ENCODE data around the gene ITPR1.

Gene ITPR1

DNA sequence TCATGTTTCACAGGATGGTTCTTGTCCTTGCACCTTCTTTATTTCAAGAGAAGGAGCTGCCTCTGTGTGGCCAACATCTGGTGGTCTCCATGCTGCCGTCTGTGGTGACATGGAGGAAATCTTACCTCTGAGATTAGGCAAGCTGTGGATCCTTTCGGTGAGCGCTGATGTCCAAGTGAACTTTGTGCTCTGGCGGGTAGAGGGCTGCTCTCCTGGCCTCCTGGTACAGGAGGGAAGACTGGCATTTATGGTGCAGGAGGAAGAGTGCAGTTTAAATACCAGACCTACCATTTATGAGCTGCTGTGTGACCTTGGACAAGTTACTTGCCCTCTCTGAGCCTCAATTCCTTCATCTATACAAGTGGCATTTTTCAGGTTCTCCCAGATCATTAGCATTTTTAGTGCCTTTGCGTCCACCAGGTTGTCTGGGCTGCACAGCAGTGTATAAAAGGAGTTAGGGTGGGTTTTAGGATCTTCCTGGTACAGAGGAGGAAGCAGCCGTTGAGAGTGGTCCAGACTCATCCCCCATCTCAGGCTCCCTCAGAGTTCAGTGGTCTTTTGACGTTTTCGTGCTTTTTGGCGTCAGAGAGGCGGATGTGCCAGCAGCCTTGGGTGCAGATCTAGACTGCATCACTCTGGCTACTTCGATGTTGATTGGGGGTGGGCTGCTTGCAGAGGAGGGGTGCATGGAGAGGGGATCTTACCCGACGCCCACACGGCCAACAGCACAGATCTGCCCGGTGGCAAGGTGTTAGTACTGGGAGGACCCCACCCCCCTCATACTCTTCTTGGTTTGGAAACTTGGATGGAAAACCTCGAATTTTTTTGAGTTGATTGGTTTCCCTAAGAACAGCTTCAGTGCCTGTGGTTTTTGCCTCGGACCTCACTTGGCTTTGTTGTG, 162.2 kb downstream of the ITPR1 start:
- no peak for DNase-seq

DNA sequence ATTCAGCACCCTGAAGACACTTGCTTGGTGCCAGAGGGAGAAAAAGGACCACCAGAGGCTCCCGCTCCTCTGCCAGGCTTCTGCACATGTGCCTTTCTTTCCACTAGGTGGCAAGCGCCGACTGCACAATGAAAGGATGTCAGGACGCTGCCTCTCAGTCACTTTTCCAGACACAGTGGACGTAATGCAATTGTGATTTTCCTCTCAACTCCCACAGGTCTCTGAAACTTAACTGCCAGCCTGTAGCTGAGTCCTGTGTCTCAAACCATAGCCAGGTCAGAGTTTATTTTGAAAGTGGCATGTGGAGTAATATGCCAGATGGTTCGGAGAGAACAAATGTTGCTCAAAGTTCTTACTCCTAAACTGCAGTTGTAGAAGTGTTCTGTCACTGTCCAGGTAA, 162.9 kb downstream of the ITPR1 start:
- no peak for DNase-seq

DNA sequence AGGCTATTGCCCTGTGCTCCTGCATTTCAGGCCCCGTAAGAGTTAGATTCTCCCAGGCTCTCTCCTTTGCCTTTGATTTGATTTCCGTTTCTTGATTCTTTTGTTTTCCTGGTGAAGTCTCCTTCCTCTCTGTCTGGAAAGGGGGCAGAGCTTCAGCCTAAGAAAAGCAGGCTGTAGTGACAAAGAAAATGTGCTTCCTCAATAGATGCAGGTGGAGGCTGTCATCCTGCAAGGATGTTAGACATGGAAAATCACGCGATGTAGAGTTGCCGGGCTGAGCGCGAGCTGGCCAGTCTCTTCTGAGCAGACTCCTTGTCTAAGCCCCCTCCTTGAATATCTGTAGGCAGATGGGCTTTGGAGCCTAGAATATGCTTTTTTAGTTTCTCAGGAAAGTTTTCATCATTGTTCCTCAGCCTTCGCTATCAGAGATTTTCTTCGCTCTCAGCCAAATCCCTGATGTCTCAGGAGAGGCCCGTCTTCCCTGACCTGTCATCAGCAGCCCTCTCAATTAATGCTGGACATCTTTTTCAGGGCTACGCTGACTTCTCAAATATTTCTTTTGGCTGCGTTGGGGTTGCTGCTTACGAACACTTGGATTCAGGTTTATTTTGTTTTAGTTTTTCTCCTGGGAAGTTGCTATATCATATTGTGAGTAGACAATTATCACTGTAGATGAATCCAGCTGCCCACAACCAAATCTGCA, 163.6 kb downstream of the ITPR1 start:
- no peak for DNase-seq

DNA sequence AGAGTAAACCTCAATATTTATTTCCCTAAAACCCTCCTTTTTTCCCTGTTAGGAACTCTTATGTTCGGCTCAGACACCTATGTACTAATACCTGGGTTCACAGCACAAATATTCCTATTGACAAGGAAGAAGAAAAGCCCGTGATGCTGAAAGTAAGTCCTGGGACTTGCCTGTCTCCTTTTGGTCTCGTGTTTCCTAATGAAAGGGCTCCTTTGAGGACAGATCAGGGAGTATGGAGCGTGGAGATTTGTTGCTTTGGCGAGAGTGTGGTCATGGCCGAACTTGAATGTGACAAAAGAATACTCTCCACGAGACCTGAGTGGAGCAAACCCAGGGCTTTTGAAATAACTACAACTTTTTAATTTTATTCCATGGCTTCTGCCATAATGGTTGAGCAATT, 167.8 kb downstream of the ITPR1 start:
- no peak for DNase-seq

DNA sequence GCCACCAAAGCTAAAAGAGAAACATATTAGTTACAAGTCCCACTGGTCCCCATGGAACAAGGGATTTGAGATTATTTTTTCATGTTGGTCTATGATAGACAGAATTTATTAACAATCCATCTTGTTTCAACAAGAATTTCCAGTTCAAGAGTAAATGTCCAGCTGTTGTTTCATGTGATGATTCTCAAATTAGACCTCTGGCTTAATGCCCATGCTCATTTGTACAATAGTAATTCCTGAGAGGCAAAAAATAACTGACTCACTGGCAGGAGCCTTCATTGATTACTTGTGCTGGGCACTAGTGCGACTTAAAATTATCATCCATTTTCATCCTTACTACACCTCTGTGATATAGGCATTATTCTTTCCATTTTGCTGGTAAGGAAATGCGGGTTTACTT, 171.3 kb downstream of the ITPR1 start:
- DNase-seq, result no peak

DNA sequence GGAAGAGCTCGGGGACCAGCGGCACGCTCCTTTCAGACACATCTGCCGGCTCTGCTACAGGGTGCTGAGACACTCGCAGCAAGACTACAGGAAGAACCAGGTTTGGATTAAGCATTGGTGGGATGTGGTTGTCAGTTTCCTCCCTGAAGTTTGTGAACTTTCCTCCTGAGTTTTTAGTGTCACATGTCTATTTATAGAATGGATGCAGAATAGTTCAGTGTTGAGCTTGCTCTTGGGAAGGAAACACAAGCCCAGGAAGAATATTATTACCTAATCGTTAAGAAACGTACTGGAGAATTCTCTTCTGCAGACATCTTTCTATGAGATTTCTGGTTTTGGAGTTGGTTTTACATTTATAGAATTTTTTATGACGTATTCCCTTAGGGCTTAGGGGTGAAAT, 172.0 kb downstream of the ITPR1 start:
- no peak for DNase-seq

DNA sequence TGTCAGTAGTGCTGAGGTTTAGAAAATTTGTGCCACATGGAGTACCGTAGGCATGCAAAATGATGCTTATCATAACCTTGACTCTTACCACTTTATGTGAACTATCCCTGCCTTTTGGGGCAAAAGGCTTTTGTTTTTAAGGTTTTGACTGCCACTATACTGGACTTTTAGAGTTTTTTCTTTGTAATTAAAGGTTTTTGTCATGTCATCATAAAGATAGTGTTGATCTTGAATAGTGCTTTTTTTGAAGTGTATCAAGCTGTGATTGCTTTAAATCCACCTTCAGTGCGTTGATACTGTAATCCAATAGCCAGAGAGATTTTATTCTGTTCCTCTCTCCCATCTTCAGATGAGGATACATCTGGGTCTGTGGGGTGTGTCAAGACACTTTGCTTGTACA, 172.9 kb downstream of the ITPR1 start:
- no peak for DNase-seq

DNA sequence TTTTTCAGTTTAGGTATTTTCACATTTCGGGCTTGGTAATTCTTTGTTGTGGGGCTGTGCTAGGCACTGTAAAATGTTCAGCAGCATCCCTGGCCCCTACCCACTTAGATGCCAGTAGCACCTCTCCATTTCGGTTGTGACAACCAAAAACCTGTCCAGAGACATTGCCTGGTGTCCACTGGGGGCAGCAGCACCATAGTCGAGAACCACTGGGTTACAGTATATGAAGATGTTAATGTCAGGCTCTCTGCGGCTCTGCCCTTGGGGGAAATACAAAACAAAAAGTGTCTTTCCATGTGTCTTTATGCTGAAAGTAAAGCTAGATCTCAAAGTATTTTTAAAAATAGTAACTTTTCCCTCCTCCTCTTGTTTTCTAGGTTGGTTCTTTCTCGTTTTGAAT, 177.2 kb downstream of the ITPR1 start:
- DNase-seq, result no peak

DNA sequence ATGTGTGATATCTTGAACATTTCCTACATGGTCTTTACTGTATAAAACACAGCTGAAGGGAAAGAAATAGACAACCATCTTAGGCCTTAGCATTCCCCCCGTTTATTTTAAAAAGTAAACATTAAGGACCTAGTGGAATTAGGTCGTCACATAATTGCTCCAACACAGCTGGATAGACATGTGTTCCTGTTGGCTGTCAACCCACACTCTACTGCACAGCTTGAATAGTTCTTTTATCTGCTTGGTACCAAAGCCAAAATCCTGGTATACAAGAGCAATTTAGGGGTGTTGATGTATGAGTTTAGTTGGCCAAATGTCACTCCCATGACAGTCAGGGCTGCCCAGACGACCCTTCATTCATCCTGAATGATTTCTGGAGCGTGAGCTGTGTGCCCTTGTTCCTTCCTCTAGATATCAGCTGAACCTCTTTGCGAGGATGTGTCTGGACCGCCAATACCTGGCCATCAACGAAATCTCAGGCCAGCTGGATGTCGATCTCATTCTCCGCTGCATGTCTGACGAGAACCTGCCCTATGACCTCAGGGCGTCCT, 179.7 kb downstream of the ITPR1 start:
- DNase-seq, result no peak

DNA sequence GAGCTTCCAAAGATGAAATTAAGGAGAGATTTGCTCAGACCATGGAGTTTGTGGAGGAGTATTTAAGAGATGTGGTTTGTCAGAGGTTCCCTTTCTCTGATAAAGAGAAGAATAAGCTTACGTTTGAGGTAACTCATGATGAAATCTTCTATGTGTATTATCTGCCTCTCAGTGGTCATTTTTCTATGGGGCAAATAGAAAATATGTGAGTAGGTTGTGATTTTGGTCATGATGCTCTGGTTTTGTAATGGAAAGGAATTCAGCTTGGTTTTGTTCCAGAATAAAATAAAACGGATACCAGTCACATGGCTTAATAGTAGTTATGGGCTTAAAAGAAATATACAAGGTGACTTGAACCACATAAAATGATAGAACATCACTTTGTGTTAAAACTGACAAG, 181.1 kb downstream of the ITPR1 start:
- DNase-seq, result no peak

DNA sequence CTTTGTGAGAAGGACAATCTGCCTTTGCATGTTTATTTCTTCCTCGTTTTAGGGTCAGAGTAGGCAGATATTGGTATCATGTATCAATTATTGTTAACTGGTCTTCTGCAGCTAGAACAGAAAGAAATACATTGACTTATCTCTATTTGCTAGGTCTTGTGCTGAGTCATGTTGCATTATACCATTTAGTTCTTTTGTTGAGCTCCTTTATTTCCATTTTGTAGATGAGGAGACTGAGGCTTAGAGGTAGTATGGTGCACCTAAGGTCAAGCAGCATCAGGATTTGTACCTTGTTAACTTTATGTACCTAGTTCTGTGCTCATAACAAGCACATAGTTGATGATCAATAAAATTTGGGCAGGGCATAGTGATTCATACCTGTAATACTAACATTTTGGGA, 182.6 kb downstream of the ITPR1 start:
- no peak for DNase-seq

DNA sequence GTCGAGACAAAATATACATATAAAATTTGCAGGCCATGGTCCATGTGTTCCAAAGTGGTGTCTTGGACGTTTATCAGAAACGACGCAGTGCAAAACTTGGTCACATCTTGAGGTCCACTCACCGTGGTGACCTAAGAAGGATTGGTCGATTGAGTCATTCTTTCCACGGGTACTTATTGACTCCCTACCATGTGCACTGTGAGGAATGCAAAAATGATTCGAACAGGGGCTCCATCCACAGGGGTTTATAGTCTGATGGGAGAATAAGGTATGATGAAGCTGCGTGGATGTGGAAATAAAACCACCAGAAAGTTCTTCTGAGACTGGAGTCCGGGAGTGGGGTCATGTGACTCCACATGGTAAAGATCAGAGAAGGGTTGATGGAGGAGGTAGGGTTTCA, 185.2 kb downstream of the ITPR1 start:
- DNase-seq, result no peak

DNA sequence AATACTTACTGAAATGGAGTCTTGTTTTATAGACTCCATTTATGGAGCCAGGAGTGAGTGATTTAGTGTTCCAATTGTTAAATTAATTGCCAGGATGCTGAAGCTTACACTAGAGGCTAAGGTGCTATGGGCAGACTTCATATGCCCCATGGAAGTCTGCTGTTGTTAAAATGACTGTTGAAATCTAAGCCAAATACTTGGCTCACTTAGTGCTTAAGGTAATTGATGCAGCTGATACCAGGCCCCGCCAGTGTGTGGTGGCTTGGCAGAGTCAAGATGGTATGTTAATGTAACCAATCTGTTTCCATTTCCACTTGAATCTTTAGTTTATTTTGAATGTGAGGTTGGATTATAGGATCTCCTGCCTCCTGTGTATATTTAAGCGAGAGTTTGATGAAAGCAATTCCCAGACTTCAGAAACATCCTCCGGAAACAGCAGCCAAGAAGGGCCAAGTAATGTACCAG, 187.1 kb downstream of the ITPR1 start:
- DNase-seq, result no peak

DNA sequence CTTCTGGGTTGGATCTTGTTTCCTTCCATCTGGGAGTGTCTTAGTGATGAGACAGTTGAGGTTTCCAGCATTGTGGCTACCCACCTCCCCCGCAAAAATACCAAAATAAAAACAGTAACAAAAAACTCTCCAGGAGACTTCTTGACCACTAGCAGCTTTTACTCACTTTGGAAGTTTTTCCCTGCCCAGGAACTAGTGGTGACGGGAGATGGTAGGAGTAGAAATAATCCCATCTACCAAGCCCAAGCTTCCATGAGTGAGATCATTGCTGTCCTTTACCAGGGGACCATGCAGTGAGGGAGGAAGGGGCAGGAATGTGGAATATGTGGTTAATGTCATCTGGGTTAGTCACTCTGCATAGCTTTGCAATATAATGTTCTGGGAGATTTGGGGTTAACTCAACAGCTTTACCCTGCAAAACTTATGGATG, 187.7 kb downstream of the ITPR1 start:
- DNase-seq, result no peak

DNA sequence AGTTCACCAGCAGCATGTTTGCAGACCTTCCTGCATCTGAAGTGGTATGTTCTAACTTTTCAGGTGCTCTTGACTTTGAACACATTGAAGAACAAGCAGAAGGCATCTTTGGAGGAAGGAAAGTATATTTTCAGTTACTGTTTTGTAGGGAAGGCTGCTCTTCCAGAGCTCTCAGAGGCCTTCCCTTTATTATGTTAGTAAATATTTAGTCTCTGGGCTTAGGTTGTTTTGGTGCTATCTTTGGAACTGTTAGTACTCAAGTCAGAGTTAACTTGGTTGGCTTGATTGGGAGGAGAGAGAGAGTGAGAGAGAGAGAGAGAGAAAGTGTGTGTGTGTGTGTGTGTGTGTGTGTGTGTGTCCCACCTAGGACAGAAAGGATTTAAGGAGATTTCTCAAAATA, 188.2 kb downstream of the ITPR1 start:
- no peak for DNase-seq

DNA sequence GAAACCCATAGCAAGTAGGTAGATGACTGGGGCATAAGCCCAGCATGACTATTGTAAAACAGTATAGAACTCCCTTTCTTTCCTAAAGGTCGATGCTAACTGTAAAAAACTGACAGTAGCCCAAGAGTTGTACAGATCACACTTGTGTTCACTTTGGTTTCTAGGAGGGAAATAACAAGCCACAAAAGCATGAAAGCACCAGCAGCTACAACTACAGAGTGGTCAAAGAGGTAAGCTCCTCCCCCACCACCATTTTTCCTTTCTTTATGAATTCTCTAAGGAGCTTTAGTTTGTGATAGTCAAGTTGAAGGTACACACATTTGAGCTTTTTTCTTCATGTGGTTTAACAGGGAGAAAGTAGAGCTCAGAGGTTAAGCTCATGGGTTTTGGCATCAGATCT, 191.0 kb downstream of the ITPR1 start:
- DNase-seq, result no peak

DNA sequence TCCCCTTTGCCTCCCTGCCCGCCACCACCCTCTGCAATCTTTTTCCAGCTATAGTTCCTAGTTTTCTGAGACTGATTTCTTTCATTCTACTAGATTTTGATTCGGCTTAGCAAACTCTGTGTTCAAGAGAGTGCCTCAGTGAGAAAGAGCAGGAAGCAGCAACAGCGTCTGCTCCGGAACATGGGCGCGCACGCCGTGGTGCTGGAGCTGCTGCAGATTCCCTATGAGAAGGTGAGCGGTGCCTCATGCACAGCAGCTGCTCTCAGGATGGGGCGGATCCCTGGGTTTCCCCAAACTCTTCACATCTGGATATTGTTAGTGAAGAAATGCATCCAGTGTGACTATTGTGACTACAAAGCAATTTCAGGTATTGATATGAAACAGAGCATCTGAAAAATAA, 191.8 kb downstream of the ITPR1 start:
- DNase-seq, result no peak

DNA sequence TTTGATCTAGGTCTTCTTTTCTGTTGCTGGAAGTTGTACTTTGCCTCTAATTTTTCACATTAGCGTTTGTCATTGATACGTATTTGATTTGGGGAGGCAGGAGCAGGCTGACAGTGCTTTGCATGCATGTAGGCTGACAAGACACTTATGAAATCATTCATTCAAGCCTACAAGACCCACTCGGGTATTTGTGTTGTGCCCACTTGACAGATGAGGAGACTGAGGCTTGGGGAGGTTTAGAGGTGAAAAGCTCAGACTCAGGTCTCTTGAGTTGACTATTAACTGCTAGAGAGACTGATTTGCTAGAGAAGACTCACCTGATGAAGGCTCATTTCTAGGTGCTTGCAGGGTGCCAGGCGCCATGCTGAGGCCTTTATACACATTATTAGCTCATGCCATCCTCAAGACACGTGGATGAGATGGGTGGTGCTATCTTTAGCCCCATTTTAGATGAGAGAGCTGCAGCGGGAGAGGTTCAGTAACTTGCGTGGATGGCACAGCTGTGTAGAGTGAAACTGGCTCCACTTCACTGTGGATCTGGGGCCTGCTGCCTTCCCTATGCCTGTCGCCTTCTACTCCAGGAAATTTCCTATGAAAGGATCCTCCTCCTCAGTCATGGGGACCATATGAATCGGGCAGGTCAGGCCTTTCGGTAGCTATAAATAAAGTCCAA, 192.7 kb downstream of the ITPR1 start:
- DNase-seq, result no peak

DNA sequence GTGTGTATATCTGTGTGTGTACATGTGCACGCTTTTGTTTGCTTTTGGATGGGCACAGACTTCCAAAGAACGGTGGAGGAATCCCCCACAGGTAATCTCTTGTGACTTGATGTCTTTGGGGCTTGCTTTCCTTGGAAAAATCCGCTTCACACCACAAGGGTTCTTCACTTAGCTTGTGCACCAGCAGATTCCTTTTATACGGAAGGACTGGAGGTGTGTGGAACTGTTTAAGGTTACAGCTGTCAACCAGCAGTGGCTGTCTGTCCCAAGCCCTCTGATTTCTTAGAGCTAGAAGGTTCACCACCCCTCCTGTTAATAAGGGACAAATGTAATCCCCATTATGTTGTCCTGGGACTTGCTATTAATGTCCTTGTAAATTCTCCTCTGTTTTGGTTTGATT, 193.5 kb downstream of the ITPR1 start:
- no peak for DNase-seq

DNA sequence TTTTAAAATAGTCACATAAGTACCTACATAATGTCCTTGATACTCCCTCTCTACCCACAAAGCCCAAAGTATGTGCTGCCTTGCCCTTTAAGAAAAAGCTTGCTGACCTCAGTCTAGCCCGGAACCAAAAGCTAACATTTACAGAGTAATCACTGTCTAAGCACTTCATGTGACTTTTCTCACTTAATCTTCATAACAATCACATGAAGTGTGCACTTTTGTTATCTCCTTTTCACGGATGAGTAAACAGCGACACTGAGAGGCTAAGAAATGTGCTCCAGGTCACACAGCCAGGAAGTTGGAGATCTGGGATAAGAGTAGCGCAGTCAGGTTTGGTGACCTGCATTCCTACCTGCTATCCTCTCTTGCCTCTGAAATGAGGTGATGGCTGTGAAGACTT, 194.0 kb downstream of the ITPR1 start:
- no peak for DNase-seq

DNA sequence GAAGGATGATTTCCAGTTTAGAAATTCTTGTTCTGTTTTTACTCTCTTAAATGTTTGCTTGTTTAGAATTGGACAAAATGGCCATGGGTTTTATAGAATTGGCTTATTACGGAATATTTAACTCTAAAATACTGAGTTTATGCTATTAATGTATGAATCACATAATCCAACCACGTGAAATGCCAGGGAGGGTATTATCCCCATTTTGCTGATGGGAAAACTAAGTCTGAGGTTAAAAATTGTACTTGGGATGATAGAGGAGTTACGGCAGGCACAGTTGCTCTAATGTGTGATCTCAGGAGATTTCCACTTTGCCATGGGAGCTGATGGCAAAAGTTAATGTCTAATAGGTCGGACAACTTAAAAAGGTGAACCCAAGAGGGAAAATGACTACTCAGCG, 194.4 kb downstream of the ITPR1 start:
- no peak for DNase-seq

DNA sequence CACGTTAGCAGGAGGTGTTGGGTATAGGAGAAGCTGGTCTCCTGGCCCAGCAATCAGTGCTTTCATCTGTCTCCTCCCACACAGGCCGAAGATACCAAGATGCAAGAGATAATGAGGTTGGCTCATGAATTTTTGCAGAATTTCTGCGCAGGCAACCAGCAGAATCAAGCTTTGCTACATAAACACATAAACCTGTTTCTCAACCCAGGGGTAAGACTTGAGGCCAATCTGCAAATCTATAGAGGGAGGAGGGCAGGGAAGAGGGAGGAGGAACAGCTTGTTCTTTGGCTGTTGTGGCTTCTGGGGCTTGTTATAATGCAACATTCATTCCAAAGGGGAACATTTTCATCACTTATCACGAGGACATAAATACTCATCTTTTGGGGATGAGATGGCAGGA, 195.3 kb downstream of the ITPR1 start:
- no peak for DNase-seq

DNA sequence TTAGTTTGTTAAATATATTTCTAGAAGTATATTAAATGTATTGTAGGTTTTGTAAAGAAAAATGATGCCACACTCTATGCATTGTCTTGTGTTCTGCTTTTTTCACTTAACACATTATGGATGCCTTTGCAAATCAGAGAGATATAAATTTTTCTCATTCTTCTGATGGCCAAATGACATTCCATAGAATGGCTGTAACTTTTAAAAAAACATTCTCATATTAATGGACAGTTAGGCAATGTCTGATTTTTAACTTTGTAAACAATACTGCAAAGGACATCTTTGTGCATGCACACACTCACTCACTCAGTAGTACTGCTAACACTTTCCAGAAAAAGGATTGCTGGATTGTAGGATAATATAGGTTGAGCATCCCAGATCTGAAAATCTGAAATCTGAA, 195.9 kb downstream of the ITPR1 start:
- DNase-seq, result no peak

DNA sequence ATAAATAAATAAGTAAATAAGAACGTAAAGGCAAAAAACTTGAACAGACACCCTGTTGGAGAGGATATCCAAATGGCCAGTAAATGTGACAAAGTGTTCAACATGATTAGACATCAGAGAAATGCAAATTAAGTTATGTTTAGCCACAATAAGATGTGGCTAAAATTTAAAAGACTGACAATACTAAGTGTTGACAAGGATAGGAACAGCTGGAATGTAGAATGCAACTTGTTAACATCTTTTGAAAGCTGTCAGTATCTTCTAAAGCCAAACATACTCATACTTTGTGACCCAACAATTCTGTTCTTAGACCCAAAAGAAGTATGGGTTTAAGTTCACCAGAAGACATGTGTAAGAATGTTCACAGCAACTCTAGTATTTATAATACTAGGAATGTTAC, 197.1 kb downstream of the ITPR1 start:
- no peak for DNase-seq
